Activated CD4-positive, alpha-beta memory T cell treated with anti-CD3 and anti-CD28 coated beads for 36 hours (primary cell): ENCODE data around the gene CD300A. TPM values are rescaled to one million over a fixed set of nuclear protein-coding genes. Genes with fewer than 3 reads are reported as not detected.

Experiments used
- CTCF ChIA-PET: fragments of 350-600 bp; sonication (Branson Sonifier 250); formaldehyde crosslinking; loops from one replicate; lab custom pipeline; 2021; ENCODE audit warnings: antibody characterized with exemption, inconsistent platforms; lab: Charles Lee
- POLR2A ChIA-PET: fragments of 350-600 bp; sonication (Branson Sonifier 250); formaldehyde crosslinking; loops from one replicate; lab custom pipeline; 2021; ENCODE audit warnings: antibody characterized with exemption; lab: Charles Lee
- DNase-seq: peaks from one replicate; pipeline ENCODE4 v3.0.0-alpha.2; 2020
- H3K27ac Mint-ChIP-seq: one replicate; pipeline ENCODE4 v1.8.0; 2021; ENCODE audit warnings: mixed read lengths
- H3K27me3 Mint-ChIP-seq: one replicate; pipeline ENCODE4 v1.8.0; 2021; ENCODE audit warnings: mixed read lengths
- H3K36me3 Mint-ChIP-seq: one replicate; pipeline ENCODE4 v1.8.0; 2021; ENCODE audit warnings: mixed read lengths
- H3K4me1 Mint-ChIP-seq: one replicate; pipeline ENCODE4 v1.8.0; 2021; ENCODE audit warnings: low read depth, mixed read lengths
- H3K4me3 Mint-ChIP-seq: one replicate; pipeline ENCODE4 v1.8.0; 2021; ENCODE audit warnings: mild to moderate bottlenecking, mixed read lengths
- H3K9me3 Mint-ChIP-seq: one replicate; pipeline ENCODE4 v1.8.0; 2021; ENCODE audit warnings: mixed read lengths
- intact Hi-C: fragments of 100-400 bp; cut with micrococcal nuclease; formaldehyde crosslinking; loops from one replicate; pipeline ENCODE4 v1.15.1; 2023
- total RNA-seq, 2 experiments: library from RNA; stranded (reverse); gene quantifications; one replicate each; pipeline ENCODE4 v1.2.3, GENCODE V29; 2021

Gene CD300A
- total RNA-seq, result 10 to 100 TPM; 11.3 to 12.3 TPM

- ChIA-PET CTCF (interaction anchor here (0.7 to 7.9 kb wide), 4 partner anchors 9 to 97 kb away, joined by 3 to 55 read pairs (median 6); no protein-coding TSS in a partner anchor), POLR2A (interaction anchor here (1.3 kb wide), 1 partner anchor 12 kb away, joined by 5 read pairs; no protein-coding TSS in a partner anchor)
- H3K27ac Mint-ChIP-seq, result peak within 1 kb of the TSS; percentile 86
- H3K27me3 Mint-ChIP-seq, result no peaks in the 10 kb centered on the region
- DNase-seq, result peak; percentile 47
- intact Hi-C loops, result no loop called here
- no peaks in the 10 kb centered on the region for H3K9me3 Mint-ChIP-seq
- no peaks in the 10 kb centered on the region for H3K36me3 Mint-ChIP-seq
- peaks cover 47% of the 10 kb centered on the region for H3K4me1 Mint-ChIP-seq
- no peak within 1 kb of the TSS for H3K4me3 Mint-ChIP-seq
These were observed at the start of gene CD300A for GRCh38 chr17:74466111-74466827. Gene CD300A (plus strand): TSS chr17:74466634. CDS start chr17:74466704, 70 bp downstream.

- Mint-ChIP-seq H3K9me3 (no peaks in the 10 kb centered on the region), H3K4me1 (peaks cover 5% of the 10 kb centered on the region), H3K36me3 (no peaks in the 10 kb centered on the region), H3K27ac (no peak overlapping the region), H3K27me3 (peaks cover 10% of the 10 kb centered on the region), H3K4me3 (no peak overlapping the region)
- intact Hi-C loops, result no loop called here
- ChIA-PET CTCF (interaction anchor here (1.1 to 4.6 kb wide), 4 partner anchors 39 to 56 kb away, joined by 3 to 16 read pairs (median 8); partner anchors contain the start of gene BTBD17), POLR2A (no interaction called here)
- peak; percentile 29 for DNase-seq
These were observed 49.0 kb upstream of the CD300A start for GRCh38 chr17:74417178-74418045.

DNA sequence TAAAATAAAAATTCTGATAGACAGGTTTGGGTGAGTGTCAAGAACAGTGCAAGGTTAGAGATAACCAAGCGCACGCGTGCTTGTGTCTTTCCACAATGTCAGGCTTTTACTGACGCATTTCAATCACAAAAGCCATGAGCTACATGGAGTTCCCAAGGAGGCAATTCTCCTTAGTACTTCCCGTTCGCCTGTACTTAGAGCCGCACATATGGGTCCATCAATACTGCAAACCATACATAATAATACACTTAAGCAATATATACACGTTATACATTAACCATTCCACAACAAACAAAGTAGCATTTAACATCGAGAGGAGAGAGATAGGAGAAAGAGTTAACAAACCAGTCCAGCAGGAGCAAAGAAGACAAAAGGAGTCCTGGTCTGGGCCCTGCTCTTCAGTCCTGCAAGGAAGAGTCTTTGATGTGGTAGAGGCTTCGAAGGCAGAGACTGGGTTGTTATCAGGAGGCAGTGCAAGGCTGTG lies 46.5 kb upstream of the CD300A start:
- H3K27ac Mint-ChIP-seq, result no peak overlapping the region
- ChIA-PET POLR2A (no interaction called here), CTCF (interaction anchor here (1.5 kb wide), 1 partner anchor 52 kb away, joined by 3 read pairs; the partner anchor contains the start of gene GPR142)
- H3K4me3 Mint-ChIP-seq, result no peak overlapping the region
- peaks cover 10% of the 10 kb centered on the region for H3K27me3 Mint-ChIP-seq
- peaks cover 5% of the 10 kb centered on the region for H3K4me1 Mint-ChIP-seq
- DNase-seq, result no peak
- no peaks in the 10 kb centered on the region for H3K9me3 Mint-ChIP-seq
- no peaks in the 10 kb centered on the region for H3K36me3 Mint-ChIP-seq
- intact Hi-C loops, result no loop called here

- CTCF ChIA-PET, result interaction anchor here (0.9 to 1.5 kb wide), 2 partner anchors 11 to 45 kb away, joined by 3 to 5 read pairs; no protein-coding TSS in a partner anchor
These were observed 42.3 kb upstream of the CD300A start for GRCh38 chr17:74424117-74424516.

DNA sequence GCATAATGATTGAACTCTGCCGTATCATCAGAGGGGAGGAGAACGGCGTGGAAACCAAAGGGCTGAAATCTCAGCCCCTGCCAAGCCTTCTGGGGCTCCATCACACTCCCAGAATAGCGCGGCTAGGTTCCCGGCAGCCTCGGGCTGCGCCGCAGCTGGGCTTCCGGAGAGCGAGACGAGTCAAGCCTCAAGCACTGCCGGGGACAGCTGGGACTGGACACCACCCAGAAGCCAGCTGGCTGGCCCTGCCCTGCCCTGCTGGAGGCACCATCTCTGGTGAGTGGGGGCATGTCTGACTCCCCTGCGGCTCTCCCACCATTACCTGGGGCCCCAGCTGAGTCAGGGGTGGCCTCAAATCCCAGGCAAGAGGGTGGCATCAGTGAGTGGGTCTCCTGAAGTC lies 41.8 kb upstream of the CD300A start:
- CTCF ChIA-PET, result interaction anchor here (0.9 to 1.5 kb wide), 4 partner anchors 12 to 57 kb away, joined by 3 to 5 read pairs (median 4); partner anchors contain the start of gene GPR142
- Mint-ChIP-seq H3K4me1 (no peaks in the 10 kb centered on the region), H3K27me3 (peaks cover 5% of the 10 kb centered on the region), H3K9me3 (no peaks in the 10 kb centered on the region), H3K4me3 (no peak overlapping the region), H3K36me3 (no peaks in the 10 kb centered on the region), H3K27ac (no peak overlapping the region)
- POLR2A ChIA-PET, result no interaction called here
- DNase-seq, result no peak
- intact Hi-C loops, result no loop called here

More at GRCh38 chr17:74424117-74424516, 42.3 kb upstream of the CD300A start:
- H3K36me3 Mint-ChIP-seq, result no peaks in the 10 kb centered on the region
- H3K9me3 Mint-ChIP-seq, result no peaks in the 10 kb centered on the region
- peaks cover 4% of the 10 kb centered on the region for H3K27me3 Mint-ChIP-seq
- no peak for DNase-seq
- POLR2A ChIA-PET, result no interaction called here
- no peaks in the 10 kb centered on the region for H3K4me1 Mint-ChIP-seq
- intact Hi-C loops, result no loop called here
- H3K27ac Mint-ChIP-seq, result no peak overlapping the region
- H3K4me3 Mint-ChIP-seq, result no peak overlapping the region

- intact Hi-C loops, result no loop called here
- no peaks in the 10 kb centered on the region for H3K9me3 Mint-ChIP-seq
- no peak overlapping the region for H3K27ac Mint-ChIP-seq
- peaks cover 17% of the 10 kb centered on the region for H3K27me3 Mint-ChIP-seq
- peaks cover 9% of the 10 kb centered on the region for H3K4me1 Mint-ChIP-seq
- POLR2A ChIA-PET, result no interaction called here
- no peaks in the 10 kb centered on the region for H3K36me3 Mint-ChIP-seq
- DNase-seq, result no peak
- H3K4me3 Mint-ChIP-seq, result no peak overlapping the region
- CTCF ChIA-PET, result no interaction called here
These were observed 39.8 kb upstream of the CD300A start for GRCh38 chr17:74426551-74427047.

- no peaks in the 10 kb centered on the region for H3K9me3 Mint-ChIP-seq
- H3K4me1 Mint-ChIP-seq, result peaks cover 12% of the 10 kb centered on the region
- no peaks in the 10 kb centered on the region for H3K36me3 Mint-ChIP-seq
- no peak for DNase-seq
- POLR2A ChIA-PET, result no interaction called here
- H3K4me3 Mint-ChIP-seq, result no peak overlapping the region
- intact Hi-C loops, result no loop called here
- CTCF ChIA-PET, result no interaction called here
- H3K27ac Mint-ChIP-seq, result no peak overlapping the region
- peaks cover 21% of the 10 kb centered on the region for H3K27me3 Mint-ChIP-seq
These were observed 39.2 kb upstream of the CD300A start for GRCh38 chr17:74427048-74427762.

- no peaks in the 10 kb centered on the region for H3K9me3 Mint-ChIP-seq
- POLR2A ChIA-PET, result no interaction called here
- no peak overlapping the region for H3K27ac Mint-ChIP-seq
- peaks cover 12% of the 10 kb centered on the region for H3K4me1 Mint-ChIP-seq
- peaks cover 23% of the 10 kb centered on the region for H3K27me3 Mint-ChIP-seq
- no peaks in the 10 kb centered on the region for H3K36me3 Mint-ChIP-seq
- intact Hi-C loops, result no loop called here
- H3K4me3 Mint-ChIP-seq, result no peak overlapping the region
- CTCF ChIA-PET, result interaction anchor here (1.5 kb wide), 1 partner anchor 48 kb away, joined by 5 read pairs; no protein-coding TSS in a partner anchor
- no peak for DNase-seq
These were observed 38.7 kb upstream of the CD300A start for GRCh38 chr17:74427763-74428153.

- Mint-ChIP-seq H3K27me3 (peaks cover 37% of the 10 kb centered on the region), H3K4me3 (no peak overlapping the region), H3K27ac (no peak overlapping the region), H3K36me3 (no peaks in the 10 kb centered on the region), H3K9me3 (no peaks in the 10 kb centered on the region), H3K4me1 (peaks cover 12% of the 10 kb centered on the region)
- DNase-seq, result no peak
- POLR2A ChIA-PET, result no interaction called here
- intact Hi-C loops, result loop anchor here (10.0 kb wide), 1 partner anchor 65 kb away; no protein-coding TSS in a partner anchor
- CTCF ChIA-PET, result no interaction called here
These were observed 36.6 kb upstream of the CD300A start for GRCh38 chr17:74429604-74430384.

DNA sequence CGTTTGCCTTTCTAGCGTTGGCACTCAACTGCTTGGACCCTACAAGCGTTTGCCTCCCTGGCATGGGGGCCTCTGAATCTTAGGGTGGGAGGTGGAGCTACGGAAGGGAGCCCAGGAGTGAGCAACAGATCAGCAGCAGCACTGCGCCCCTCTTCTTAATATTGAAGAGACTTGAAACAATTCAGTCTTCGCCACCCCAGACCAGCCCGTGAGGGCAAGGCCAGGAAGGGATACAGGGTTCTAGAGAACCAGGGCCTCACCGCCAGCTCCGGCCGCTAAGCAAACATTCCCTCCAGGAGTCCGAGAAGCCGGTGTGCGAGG lies 36.1 kb upstream of the CD300A start:
- Mint-ChIP-seq H3K27me3 (peaks cover 38% of the 10 kb centered on the region), H3K27ac (no peak overlapping the region), H3K4me3 (no peak overlapping the region), H3K9me3 (no peaks in the 10 kb centered on the region), H3K36me3 (no peaks in the 10 kb centered on the region), H3K4me1 (peaks cover 12% of the 10 kb centered on the region)
- ChIA-PET POLR2A (no interaction called here), CTCF (interaction anchor here (1.3 kb wide), 1 partner anchor 63 kb away, joined by 3 read pairs; the partner anchor contains the start of gene GPR142)
- DNase-seq, result no peak
- intact Hi-C loops, result loop anchor here (10.0 kb wide), 1 partner anchor 64 kb away; no protein-coding TSS in a partner anchor
